Cardiac septum (tissue), 1 donor: ENCODE results near the gene PCSK6. TPM values are rescaled to one million over a fixed set of nuclear protein-coding genes. Genes with fewer than 3 reads are reported as not detected.

Experiments
- DNase-seq: peaks from one replicate; pipeline ENCODE4 v3.0.0-alpha.2; 2020; ENCODE audit warnings: low spot score
- intact Hi-C: fragments of 100-400 bp; cut with DNase I; formaldehyde crosslinking; loops from one replicate; pipeline ENCODE4 v1.14.0; 2022
- total RNA-seq: library from RNA; stranded (reverse); fragmentation: NEBNext Ultra II Directional; extraction: Animal tissue kit (Norgen Biotek cat#: 25700); gene quantifications from one replicate; pipeline ENCODE4 v1.2.1, GENCODE V29; 2021
- donor health status: DM: no; HTN: no; CAD: no.

Gene PCSK6
- total RNA-seq, 1 donor from 2014 or later, result 10.6 TPM

DNA sequence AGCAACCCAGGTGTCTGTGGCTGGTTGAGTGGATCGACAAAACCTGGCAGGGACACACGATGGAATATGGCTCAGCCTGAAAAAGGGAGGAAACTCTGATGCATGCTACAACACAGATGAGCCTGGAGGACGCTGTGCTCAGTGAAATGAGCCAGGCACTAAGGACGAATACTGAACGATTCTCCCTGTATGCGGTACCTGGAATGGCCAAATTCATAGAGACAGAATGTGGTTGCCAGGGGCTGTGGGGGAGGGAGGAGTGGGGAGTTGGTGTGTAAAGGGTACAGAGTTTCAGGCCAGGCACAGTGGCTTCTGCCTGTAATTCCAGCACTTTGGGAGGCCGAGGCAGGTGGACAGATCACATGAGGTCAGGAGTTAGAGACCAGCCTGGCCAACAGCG is 35.1 kb downstream of the PCSK6 start:
- DNase-seq, result peak; percentile 31
- intact Hi-C loops, result loop anchor here (5.0 kb wide), 1 partner anchor 163 kb away; no protein-coding TSS in a partner anchor

DNA sequence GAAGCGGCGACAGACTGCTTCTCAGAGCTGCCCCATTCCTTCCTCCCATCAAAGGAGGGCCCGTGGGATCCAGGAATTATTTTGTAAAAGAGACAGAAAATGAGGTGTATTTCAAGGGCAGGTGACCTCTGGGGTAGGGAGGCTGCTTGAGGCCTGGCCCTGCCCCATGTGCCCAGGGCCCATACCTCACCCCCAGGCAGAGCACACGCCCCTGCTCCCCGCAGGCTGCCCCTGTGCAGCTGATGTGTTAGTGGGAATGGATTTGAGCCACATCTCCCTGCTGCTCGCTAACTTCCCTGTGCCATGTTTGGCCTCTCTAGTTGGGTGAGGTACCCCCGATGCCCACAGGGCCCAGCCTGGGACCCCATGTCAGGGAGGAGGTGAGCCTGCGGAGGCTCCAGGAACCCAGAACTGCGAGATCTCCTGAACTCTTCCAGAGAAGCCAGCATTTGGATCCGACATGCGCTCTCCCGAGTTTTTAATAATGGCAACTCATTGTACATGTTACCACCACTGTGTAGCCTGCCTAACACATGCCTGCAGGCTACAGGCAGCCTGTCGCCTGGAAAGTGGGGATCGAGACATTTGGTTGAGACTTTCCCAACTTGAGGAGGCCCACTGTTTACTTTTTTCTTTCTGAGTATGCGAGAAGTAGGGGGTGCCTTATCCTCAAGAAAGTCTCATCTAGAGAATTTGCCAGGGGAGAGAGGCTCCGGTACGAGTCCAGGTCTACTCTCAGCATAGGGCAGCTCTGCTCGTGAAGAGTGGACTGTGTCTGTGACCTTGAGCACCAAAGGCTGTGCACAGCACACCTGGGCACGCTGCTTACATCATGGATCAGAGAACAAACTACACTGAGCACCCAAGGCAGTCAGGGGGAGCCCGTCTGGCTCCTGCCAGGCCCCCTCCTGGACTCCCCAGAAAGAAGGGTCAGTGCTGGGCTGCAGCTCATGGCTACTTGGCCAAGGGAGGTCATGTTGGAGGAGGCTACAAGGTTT is 36.1 kb downstream of the PCSK6 start:
- intact Hi-C loops, result loop anchor here (5.0 kb wide), 1 partner anchor 164 kb away; no protein-coding TSS in a partner anchor

DNA sequence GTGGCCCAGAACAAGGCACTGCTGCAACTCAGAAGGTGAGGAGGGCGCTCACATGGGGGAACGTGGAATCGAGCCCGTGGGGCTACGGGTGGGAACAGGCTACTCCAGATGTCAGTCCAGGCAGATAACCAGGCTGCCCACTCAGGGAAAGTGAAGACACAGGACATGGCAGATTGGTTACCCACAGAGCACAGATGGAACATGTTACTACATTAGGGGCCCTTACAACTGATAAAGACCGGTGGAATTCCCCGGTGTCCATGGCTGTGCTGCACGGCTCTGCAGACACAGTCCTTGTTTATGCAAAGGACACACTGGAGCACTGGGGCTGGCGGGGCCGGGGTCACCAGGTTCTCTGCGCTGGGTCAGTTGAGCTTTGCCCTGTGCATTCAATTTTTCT is 36.9 kb downstream of the PCSK6 start:
- intact Hi-C loops, result loop anchor here (5.0 kb wide), 1 partner anchor 165 kb away; no protein-coding TSS in a partner anchor
- peak; percentile 61 for DNase-seq

More for the DNA sequence above, 36.1 kb downstream of the PCSK6 start:
- DNase-seq, result peak; percentile 54

DNA sequence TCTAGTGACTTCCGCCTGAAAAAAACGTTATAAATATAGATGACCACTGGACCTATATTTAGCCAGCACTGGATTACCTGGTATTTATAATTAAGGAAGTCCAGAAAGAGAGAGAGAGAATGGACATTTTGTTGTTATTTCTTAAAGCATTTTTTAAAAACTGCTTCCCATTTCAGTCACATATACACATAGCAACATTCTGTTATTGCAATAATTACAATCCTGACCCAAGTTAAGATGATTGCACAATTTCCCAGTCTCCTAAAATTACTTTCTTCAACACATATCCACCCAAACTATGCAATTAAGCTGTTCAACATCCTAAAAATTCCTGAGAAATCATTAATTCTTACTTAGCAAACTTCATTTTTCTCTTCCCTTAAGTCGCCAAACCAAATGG is 37.7 kb downstream of the PCSK6 start:
- no peak for DNase-seq
- intact Hi-C loops, result loop anchor here (5.0 kb wide), 1 partner anchor 165 kb away; no protein-coding TSS in a partner anchor

DNA sequence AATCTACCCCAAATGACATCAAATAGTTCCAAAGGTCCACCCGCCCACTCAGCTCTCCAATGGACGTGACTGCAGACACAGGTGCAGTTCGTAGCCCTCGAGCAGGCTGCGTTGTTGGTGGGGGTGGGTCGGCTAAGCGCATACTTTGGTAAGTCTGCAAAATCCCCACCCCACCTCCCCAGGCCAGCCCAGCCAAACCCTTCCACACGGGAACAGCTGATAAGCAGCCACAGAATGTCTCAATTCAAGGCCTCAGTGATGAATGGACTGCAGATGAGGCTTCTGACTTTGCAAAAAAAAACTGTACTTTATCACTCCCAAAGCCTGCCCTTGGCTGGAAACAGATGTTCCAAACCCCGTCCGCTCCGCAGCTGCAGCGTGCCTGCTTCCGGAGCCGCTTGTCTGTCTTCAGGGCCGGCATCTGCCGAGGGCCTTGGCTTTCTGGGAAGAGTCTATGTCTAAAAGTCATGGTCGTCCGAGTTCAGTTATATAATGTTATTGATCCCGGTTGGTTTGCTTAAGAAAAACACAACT is 38.2 kb downstream of the PCSK6 start:
- DNase-seq, result peak; percentile 76
- intact Hi-C loops, result loop anchor here (5.0 kb wide), 1 partner anchor 166 kb away; no protein-coding TSS in a partner anchor

DNA sequence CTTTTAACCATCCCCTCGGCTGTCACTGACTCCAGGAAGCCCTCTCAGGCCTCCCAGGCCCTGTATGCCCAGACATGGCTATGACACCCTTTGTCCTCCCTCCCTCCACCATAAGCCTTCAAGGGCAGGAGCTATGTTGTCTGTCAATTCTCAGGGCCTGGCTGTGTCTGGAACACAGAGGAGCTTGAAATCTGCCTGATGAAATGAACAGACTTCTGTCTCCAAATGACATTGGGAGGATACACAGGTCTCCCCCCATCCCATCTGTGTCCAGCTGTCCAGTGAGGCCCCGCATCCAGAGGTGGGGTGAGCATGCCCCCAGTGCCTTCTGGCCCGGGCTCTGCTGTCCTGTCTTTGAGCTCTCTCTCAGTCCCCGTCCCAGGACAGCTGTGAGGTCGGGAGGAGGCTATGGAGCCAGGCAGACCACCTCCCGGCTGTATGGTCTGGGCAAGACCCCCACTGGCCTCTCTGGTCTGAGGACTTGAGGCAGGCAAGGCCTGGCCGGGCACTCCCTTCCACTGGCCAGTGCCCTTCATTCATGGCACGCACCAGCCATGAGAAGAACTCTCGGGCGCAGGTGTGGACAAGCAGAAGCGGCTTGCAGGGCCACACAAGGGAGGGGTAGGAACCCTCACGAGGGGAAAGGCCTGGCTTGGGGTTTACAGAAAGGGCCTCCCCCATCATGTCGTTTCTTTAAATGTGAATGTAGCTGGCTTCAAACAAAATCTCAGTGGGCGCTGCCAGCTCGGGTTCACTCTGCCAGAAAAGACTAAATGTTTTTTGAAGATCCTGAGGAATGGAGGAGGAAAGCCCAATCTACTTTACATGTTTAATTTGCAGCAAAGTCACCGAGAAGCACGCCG is 38.9 kb downstream of the PCSK6 start:
- peak; percentile 60 for DNase-seq
- intact Hi-C loops, result loop anchor here (5.0 kb wide), 1 partner anchor 167 kb away; no protein-coding TSS in a partner anchor

DNA sequence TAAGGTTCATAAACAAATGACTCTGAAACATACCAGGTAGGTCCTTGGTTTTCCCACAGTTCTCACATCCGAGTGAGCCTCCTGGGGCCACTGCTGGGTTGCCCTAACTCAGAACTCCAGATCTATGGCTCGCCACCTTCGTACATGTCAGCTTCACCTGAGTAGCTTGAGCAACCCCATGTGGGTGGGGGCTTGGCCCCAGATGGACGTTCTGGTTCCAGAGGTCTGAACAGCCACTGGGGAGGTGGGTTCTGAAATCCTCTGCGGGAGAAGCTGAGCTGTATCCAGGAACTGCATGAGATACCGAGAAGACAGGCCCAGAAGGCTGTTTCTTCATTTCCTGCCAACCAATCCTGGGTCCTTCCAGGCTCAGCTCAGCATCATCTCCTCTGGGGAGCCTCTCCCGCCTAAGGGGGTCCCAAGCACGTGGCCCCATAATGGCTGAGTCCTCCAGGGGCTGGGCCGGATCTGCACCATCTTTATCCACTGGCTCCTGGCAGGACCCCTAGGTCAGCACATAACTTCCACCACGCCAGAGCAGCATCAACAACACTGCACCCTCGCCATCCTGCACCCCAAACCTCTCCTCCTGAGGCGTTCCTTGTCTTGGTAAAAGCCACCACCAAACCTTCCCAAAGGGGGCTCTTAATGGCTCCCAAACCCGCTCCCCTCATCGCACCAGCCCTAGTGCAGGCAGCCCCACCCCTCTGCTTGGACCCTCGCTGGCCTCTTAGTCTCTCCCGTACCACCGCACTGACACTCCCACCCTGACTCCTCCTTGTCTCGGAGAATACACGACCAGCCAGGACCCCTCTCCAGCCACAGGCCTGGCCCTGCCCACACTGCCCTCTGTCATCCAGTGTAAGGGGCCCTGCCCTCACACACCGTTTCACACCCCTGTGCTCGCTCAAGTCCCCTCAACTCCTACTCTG is 39.8 kb downstream of the PCSK6 start:
- intact Hi-C loops, result loop anchor here (5.0 kb wide), 1 partner anchor 168 kb away; no protein-coding TSS in a partner anchor
- peak; percentile 63 for DNase-seq

DNA sequence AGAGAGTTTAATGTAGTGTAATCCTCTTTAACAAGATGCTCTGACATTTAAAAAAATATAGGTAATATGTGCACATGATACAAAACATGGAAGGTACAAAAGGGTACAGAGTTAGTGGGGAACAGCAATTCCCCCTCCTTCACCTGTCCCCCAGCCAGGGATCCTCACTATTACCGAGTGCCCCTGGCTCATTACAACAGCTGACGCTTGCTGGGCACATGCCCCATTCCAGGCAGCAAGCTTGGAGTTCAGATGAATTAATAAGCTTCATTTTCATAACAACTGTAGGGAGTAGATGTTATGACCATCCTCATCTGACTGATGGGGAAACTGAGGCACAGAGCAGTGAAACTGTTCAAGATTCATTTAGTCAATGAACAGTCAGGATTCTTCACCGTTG is 41.2 kb downstream of the PCSK6 start:
- intact Hi-C loops, result no loop called here
- no peak for DNase-seq

DNA sequence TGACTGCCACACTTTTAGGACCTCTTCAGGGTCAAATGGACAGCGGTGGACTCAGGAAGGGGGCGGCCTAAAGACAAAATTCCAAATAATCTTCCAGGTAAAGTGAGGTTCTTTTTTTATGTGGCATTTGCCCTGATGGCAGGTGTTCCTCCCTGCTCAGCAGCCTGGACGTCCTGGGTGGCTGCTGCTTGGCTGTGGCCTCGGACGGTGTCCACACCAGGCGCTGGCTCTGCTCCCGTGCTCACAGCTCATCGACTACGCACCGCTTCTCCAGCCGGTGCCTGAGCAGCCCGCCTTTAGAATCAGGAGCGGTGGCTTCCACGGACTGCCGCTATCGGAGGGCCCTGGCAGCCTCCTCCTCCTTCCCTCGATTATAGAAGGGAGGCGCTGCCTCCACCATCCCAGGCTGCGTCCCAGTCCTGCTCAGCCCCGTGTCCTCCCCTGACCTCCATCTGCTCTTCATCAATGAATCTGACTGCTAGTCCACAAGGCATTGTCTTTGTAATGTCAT is 41.9 kb downstream of the PCSK6 start:
- intact Hi-C loops, result no loop called here
- DNase-seq, result peak; percentile 67

DNA sequence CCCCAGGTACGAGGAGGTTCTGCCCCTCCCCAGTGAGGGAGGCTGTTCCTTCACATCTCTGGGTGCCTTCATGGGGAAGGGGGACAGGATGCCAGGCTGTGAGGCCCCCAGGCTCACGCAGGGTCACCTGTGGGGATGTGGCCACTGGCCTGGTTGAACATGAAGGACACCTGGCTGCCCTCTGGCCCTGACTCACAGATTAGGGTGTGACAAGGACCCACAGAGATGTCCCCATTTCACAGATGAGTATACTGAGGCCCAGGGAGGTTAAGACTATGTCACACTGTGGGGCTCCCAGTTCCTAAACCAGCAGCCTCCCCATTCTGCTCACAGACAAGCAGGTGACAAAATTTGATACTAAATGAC is 42.4 kb downstream of the PCSK6 start:
- no peak for DNase-seq
- intact Hi-C loops, result no loop called here

DNA sequence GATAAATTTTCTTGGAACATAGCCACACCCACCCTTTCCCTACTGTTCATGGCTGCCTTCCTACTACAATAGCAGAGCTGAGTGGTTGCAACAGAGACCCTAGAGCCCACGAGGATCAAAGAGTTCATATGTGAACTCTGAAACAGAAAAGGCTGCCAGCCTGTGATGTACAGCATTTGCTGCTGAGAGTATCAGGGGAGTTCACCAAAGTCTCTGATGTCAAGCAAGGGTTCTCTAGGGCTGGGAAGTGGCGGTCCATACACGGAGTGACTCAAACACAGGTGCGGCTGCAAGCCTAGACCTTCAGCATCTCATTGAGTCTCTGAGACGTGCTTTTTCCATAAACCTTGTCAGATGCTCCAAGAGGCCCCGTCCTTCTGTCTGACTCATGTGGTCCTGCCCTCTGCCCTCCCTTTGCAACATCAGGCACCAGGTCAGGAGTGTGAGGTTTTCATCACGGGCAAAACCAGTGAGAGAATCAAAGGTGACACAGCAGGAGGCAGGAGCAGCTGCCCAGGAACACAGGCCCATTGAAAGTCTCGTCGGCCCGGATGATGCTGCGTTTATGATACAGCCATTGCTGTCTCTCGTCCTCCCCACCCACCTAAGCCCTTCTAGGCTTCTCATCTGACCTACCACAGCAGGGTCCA is 42.9 kb downstream of the PCSK6 start:
- peak; percentile 73 for DNase-seq
- intact Hi-C loops, result no loop called here

DNA sequence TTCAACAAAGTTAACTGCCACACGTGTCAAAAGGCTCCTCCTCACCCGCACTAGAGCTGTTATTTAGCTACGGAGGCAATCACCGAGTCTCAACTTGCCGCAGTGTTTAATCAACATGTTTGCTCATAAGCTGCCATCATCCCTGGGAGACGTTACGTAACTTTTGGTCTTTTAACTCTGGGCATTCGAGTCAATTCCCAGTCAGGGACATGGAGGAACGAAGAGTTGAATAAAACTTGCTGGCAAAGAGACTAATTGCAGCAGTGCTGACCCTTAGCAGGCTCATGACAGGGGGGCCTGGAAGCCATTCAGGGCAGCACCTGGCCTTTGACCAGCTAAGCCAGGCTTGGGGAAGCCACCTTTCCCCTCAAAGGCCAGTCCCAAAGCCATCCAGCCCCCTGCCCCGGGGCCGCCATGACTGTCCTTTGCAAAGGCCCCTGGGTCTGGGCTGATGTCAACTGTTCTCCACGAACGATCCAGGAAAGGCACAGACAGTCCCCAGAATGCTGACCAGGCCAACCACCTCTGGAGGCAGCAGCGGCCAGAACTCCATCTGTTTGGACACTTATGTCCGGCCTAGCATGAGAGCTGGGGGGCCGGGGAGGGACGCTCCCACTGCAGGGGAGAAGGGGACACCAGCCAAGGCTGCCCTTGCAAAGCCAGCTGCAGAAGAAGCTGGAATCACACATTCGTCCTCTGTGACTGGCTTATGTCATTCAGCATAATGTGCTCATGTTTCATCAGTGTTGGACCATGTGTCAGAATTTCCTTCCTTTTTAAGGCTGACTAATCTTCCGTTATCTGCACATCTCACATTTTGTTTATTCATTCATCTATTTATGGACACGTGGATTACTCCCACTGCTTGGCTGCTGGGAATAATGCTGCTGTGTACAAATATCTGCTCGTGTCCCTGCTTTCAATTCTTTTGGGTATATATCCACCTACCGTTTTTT is 43.7 kb downstream of the PCSK6 start:
- peak; percentile 49 for DNase-seq
- intact Hi-C loops, result no loop called here

DNA sequence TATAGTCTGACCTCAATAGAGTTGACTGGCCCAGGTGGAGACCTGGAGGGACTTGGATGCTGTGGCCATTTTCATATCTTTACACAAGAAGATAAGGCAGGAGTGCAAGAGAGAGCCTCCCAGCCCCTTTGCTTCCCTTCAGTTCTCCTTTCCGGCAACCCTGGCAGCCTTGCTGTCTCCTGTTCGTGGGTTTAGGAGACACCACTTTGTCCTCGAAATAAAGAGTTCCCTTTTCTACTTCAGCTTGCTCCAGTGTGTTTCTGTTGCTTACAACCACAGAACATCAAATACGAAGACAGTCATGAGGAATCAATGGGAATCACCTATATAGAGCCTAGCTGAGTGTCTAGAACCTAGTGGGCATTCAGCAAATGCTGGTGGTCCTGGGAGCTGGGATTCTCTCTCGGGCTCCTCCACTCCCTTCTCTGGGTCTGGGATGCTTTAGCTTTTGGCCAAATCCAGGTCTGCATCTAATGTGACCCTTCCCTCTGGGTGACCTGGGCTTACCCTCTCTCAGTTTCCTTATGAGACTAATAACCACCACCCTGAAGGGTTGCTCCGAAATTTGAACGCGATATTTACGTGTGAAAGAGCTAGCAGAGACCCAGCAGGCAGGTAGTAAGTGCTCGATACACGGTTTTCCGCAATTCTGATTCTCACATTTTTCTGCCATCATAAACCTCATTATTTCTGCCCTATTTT is 44.5 kb downstream of the PCSK6 start:
- DNase-seq, result no peak
- intact Hi-C loops, result no loop called here

DNA sequence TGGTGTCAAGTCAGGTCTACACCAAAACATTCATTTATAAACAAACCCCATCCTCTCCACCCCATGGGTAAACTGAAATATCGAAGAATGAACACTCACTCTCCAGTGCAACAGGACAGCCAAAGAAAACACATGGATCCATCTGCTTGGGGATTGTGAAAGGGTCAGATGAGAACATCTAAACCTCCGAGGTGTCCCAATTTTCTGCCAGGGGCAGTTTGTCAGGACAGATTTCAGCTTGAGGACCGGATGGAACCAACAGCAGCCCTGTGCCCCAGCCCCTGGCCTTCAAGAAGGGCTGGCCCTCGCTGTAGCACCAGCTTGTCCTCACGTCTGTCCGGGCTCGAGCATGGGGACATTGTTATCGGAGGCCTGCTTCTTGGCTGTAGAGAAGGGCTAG is 45.5 kb downstream of the PCSK6 start:
- DNase-seq, result no peak
- intact Hi-C loops, result no loop called here

DNA sequence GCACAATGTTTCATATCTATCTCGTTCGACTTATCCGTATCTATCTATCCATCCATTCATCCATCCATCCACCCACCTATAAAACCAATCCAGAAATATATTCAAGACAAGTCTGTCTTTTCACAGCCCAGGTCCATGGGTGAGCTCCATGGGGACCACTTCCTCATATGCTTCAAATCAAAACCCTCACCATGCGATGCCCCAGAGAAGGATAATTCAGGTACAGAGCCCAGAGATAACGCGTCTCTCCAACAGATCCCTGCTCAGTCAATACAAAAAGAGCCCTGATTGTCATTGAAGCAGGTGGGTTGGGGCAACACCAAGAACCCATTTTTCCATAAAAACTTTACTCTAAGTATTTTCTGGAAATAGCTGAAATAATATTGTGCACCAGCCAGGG is 47.2 kb downstream of the PCSK6 start:
- intact Hi-C loops, result no loop called here
- no peak for DNase-seq

DNA sequence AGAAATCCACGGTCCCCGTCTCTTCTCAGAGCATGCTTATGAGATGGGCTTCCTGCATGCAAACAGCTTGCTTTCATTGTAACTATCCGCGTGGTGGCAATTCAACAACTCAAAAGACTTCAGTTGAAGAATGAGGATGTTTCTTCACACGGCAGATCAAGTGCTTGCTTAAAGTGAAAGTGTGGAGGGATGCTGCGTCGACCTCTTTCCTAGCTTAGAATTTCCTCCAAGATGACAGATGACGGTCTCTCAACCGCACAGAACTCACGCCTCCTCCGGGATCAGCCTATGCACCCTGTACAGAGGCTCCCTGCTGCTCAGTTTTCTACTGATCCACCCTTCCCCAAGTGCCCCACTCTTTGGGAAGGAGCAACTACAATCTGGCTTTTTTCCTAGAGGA is 47.8 kb downstream of the PCSK6 start:
- no peak for DNase-seq
- intact Hi-C loops, result no loop called here
